HEK293 (cell line): ENCODE measurements around the gene SCUBE1.

Experiments used
- CTCF ChIA-PET: fragments of 350-600 bp; formaldehyde crosslinking; extraction: SDS; loops from one replicate; lab custom pipeline; 2021; ENCODE audit warnings: antibody characterized with exemption; lab: Yijun Ruan, JAX
- POLR2A ChIA-PET: fragments of 300-600 bp; formaldehyde crosslinking; extraction: SDS; loops from one replicate; lab custom pipeline; 2020; ENCODE audit warnings: antibody characterized with exemption, inconsistent platforms; lab: Yijun Ruan, JAX
- H3K27ac ChIP-seq: fragments of 200-500 bp; sonication (Bioruptor generic); 2 replicates; pipeline ENCODE4 v1.5.1; 2014; ENCODE audit warnings: low read depth, low read length, control low read depth, inconsistent platforms; ENCODE audit errors: extremely low read depth
- H3K36me3 ChIP-seq, 2 experiments: fragments of 200-500 bp in 1 of 2; sonication (Bioruptor generic) in 1 of 2; 1 replicate in 1 of 2; 2 replicates in 1 of 2; pipeline ENCODE4 v1.5.1; 2014 to 2017; ENCODE audit warnings: inconsistent platforms in 2 of 2, low read length in 2 of 2; ENCODE audit not compliant: control insufficient read depth in 2 of 2, insufficient read depth in 1 of 2
- H3K4me1 ChIP-seq: fragments of 200-500 bp; sonication (Bioruptor generic); 2 replicates; pipeline ENCODE4 v1.5.1; 2014; ENCODE audit warnings: mild to moderate bottlenecking, low read length, inconsistent platforms; ENCODE audit not compliant: control insufficient read depth, insufficient read depth
- H3K4me3 ChIP-seq: 2 replicates; pipeline ENCODE4 v1.5.1; 2011; ENCODE audit warnings: low read depth, mild to moderate bottlenecking, control low read depth, low read length, moderate library complexity
- H3K9me3 ChIP-seq: fragments of 200-500 bp; sonication (Bioruptor generic); 2 replicates; pipeline ENCODE4 v1.5.1; 2014; ENCODE audit warnings: low read depth, low read length, inconsistent platforms; ENCODE audit not compliant: control insufficient read depth, insufficient read depth
- EGR2 ChIP-seq: fragments of 450-650 bp; formaldehyde crosslinking; IDR thresholded peaks from 2 replicates; pipeline ENCODE4 v1.5.1; 2016; ENCODE audit warnings: low read depth, missing biosample characterization, missing genetic modification characterization
- GFI1B ChIP-seq: fragments of 450-650 bp; formaldehyde crosslinking; IDR thresholded peaks from 2 replicates; pipeline ENCODE4 v1.5.1; 2016; ENCODE audit warnings: missing biosample characterization, missing genetic modification characterization
- OSR2 ChIP-seq: fragments of 450-650 bp; formaldehyde crosslinking; IDR thresholded peaks from 2 replicates; pipeline ENCODE4 v1.5.1; 2016; ENCODE audit warnings: missing biosample characterization, missing genetic modification characterization
- SETDB1 ChIP-seq: IDR thresholded peaks from one replicate; pipeline ENCODE4 v1.6.1; 2017; ENCODE audit warnings: mild to moderate bottlenecking, low read length, moderate library complexity, mixed read lengths; ENCODE audit not compliant: insufficient read length
- SP7 ChIP-seq: fragments of 450-650 bp; formaldehyde crosslinking; IDR thresholded peaks from 2 replicates; pipeline ENCODE4 v1.5.1; 2016; ENCODE audit warnings: missing biosample characterization, missing genetic modification characterization
- ZNF175 ChIP-seq: fragments of 450-650 bp; formaldehyde crosslinking; IDR thresholded peaks from 2 replicates; pipeline ENCODE4 v1.5.1; 2016; ENCODE audit warnings: missing biosample characterization, missing genetic modification characterization
- ZNF221 ChIP-seq: fragments of 450-650 bp; formaldehyde crosslinking; IDR thresholded peaks from 2 replicates; pipeline ENCODE4 v1.5.1; 2017; ENCODE audit warnings: missing biosample characterization, missing genetic modification characterization, borderline replicate concordance
- ZNF548 ChIP-seq: fragments of 450-650 bp; formaldehyde crosslinking; IDR thresholded peaks from 2 replicates; pipeline ENCODE4 v1.5.1; 2016; ENCODE audit warnings: missing biosample characterization, missing genetic modification characterization
- ZNF558 ChIP-seq: fragments of 450-650 bp; formaldehyde crosslinking; IDR thresholded peaks from 2 replicates; pipeline ENCODE4 v1.5.1; 2016; ENCODE audit warnings: missing biosample characterization, missing genetic modification characterization
- ZNF677 ChIP-seq: fragments of 450-650 bp; IDR thresholded peaks from 2 replicates; pipeline ENCODE4 v1.5.0; 2018; ENCODE audit warnings: missing biosample characterization, mild to moderate bottlenecking, missing genetic modification characterization, moderate library complexity
- ZNF76 ChIP-seq: fragments of 450-650 bp; formaldehyde crosslinking; IDR thresholded peaks from 2 replicates; pipeline ENCODE4; 2016; ENCODE audit warnings: low read depth, missing biosample characterization, missing genetic modification characterization, borderline replicate concordance
- ZNF785 ChIP-seq: fragments of 450-650 bp; formaldehyde crosslinking; IDR thresholded peaks from 2 replicates; pipeline ENCODE4 v1.5.1; 2016; ENCODE audit warnings: missing biosample characterization, missing genetic modification characterization
- TF ChIP-seq, protein P1 (sequence below): fragments of 450-650 bp; formaldehyde crosslinking; IDR thresholded peaks from 2 replicates; pipeline ENCODE4 v1.5.1; 2016; ENCODE audit warnings: missing biosample characterization, missing genetic modification characterization
- TF ChIP-seq, protein P2 (sequence below): fragments of 450-650 bp; formaldehyde crosslinking; IDR thresholded peaks from 2 replicates; pipeline ENCODE4 v1.5.1; 2016; ENCODE audit warnings: missing biosample characterization, missing genetic modification characterization
- TF ChIP-seq, protein P3 (sequence below): fragments of 450-650 bp; formaldehyde crosslinking; IDR thresholded peaks from 2 replicates; pipeline ENCODE4 v1.5.1; 2016; ENCODE audit warnings: missing biosample characterization, missing genetic modification characterization
- TF ChIP-seq, protein P4 (sequence below): fragments of 450-650 bp; formaldehyde crosslinking; IDR thresholded peaks from 2 replicates; pipeline ENCODE4 v1.5.1; 2017; ENCODE audit warnings: missing biosample characterization, missing genetic modification characterization
- TF ChIP-seq, protein P5 (sequence below): IDR thresholded peaks from 2 replicates; pipeline ENCODE4 v1.6.1; 2011; ENCODE audit warnings: mild to moderate bottlenecking, low read depth, low read length, borderline replicate concordance

Gene SCUBE1

DNA sequence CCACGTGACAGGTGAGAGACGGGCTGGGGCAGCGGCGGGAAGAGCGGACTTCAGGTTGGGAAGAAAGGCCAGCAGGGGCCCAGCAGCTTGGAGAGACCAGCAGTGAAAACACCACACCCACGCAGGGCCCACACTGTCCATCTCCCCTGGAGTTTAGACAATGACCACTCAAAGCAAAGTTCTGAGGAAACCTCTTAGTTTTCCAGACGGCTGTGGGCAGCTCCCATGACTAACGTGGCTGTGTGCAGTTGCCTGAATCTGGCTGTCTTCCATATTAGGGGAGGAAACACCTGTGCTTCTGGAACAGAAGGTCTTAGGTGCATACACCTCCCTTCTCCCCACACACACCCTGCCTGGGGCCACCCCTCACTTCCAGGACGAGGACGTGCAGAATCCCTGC, 85.6 kb downstream of the SCUBE1 start:
- Histone ChIP-seq H3K27ac (no peak overlapping the region), H3K4me1 (no peaks in the 10 kb centered on the region), H3K36me3 (no peaks in the 10 kb centered on the region), H3K9me3 (no peaks in the 10 kb centered on the region), H3K4me3 (no peak overlapping the region)
- ChIA-PET CTCF (interaction anchor here (0.7 to 5.4 kb wide), 2 partner anchors 16 to 84 kb away, joined by 3 to 29 read pairs; no protein-coding TSS in a partner anchor), POLR2A (no interaction called here)
- TF ChIP-seq, protein P1, sequence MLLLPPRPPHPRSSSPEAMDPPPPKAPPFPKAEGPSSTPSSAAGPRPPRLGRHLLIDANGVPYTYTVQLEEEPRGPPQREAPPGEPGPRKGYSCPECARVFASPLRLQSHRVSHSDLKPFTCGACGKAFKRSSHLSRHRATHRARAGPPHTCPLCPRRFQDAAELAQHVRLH (tag by site-specific recombination) = no peak
- peak; percentile 32; the same call in 1 of the 2 replicates for TF ChIP-seq EGR2 (tag by site-specific recombination)

DNA sequence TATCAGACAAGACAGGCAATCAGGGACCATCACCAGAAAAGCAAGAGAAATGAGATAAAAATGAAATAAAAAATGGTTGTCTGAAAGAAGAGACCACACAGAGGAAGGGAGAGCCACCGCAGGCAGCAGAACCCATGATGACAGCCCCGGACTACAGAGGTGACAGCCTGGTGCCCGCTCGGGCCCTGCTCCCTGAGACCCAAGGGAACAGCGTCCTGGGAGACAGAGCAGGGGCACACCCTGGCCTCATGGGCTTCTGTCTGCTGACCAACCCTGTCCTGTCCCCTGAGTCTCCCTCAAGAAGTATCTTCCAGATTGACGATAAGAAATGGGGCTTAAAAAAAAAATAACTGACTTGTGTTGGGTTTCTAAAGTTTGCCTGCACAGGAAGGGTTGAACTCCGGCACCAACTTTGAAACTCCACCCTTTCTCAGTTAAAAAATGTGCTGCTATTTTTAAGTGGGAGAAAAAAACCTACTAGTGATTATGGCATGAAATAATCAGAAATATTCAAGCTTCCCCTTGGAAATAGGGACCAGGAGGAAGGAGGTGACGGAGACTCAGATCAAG, 86.1 kb downstream of the SCUBE1 start:
- POLR2A ChIA-PET = no interaction called here
- Histone ChIP-seq H3K27ac (no peak overlapping the region), H3K4me3 (no peak overlapping the region), H3K36me3 (no peaks in the 10 kb centered on the region), H3K9me3 (no peaks in the 10 kb centered on the region), H3K4me1 (no peaks in the 10 kb centered on the region)
- CTCF ChIA-PET = interaction anchor here (0.7 to 5.4 kb wide), 2 partner anchors 16 to 83 kb away, joined by 3 to 29 read pairs; no protein-coding TSS in a partner anchor
- TF ChIP-seq, protein P2, sequence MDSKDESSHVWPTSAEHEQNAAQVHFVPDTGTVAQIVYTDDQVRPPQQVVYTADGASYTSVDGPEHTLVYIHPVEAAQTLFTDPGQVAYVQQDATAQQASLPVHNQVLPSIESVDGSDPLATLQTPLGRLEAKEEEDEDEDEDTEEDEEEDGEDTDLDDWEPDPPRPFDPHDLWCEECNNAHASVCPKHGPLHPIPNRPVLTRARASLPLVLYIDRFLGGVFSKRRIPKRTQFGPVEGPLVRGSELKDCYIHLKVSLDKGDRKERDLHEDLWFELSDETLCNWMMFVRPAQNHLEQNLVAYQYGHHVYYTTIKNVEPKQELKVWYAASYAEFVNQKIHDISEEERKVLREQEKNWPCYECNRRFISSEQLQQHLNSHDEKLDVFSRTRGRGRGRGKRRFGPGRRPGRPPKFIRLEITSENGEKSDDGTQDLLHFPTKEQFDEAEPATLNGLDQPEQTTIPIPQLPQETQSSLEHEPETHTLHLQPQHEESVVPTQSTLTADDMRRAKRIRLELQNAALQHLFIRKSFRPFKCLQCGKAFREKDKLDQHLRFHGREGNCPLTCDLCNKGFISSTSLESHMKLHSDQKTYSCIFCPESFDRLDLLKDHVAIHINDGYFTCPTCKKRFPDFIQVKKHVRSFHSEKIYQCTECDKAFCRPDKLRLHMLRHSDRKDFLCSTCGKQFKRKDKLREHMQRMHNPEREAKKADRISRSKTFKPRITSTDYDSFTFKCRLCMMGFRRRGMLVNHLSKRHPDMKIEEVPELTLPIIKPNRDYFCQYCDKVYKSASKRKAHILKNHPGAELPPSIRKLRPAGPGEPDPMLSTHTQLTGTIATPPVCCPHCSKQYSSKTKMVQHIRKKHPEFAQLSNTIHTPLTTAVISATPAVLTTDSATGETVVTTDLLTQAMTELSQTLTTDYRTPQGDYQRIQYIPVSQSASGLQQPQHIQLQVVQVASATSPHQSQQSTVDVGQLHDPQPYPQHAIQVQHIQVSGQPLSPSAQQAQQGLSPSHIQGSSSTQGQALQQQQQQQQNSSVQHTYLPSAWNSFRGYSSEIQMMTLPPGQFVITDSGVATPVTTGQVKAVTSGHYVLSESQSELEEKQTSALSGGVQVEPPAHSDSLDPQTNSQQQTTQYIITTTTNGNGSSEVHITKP (tag by site-specific recombination) = 0 out of 2 replicates have a peak, but pooled peaks have one; percentile 25
- TF ChIP-seq, protein P3, sequence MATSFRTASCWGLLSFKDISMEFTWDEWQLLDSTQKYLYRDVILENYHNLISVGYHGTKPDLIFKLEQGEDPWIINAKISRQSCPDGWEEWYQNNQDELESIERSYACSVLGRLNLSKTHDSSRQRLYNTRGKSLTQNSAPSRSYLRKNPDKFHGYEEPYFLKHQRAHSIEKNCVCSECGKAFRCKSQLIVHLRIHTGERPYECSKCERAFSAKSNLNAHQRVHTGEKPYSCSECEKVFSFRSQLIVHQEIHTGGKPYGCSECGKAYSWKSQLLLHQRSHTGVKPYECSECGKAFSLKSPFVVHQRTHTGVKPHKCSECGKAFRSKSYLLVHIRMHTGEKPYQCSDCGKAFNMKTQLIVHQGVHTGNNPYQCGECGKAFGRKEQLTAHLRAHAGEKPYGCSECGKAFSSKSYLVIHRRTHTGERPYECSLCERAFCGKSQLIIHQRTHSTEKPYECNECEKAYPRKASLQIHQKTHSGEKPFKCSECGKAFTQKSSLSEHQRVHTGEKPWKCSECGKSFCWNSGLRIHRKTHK (tag by site-specific recombination) = no peak

DNA sequence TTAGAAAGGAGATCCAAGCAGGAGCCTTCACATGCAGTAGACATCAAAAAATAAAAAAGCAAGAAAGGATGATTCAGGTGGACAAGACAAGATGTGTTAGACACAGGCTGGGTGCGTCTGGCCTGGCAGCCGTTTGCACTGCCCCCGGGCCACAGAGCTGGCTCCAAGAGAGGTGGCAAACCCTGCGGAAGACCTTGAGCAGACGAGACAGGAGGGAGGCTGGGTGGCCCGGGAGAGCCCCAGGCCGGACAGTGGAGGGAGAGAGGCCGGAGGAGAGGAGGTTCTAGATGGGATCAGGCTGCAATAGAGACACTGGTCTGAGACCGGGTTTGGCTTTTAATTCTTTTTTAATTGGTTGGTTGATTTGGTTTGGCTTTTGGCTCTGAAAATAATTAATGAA, 86.6 kb downstream of the SCUBE1 start:
- H3K36me3 ChIP-seq = no peaks in the 10 kb centered on the region
- no peaks in the 10 kb centered on the region for H3K9me3 ChIP-seq
- ChIA-PET CTCF (interaction anchor here (5.4 kb wide), 1 partner anchor 17 kb away, joined by 29 read pairs; no protein-coding TSS in a partner anchor), POLR2A (no interaction called here)
- H3K4me1 ChIP-seq = no peaks in the 10 kb centered on the region
- no peak overlapping the region for H3K27ac ChIP-seq
- H3K4me3 ChIP-seq = no peak overlapping the region
- TF ChIP-seq ZNF221 (tag by site-specific recombination) (no peak), ZNF76 (tag by site-specific recombination) (no peak), ZNF558 (tag by site-specific recombination) (no peak), GFI1B (no peak), ZNF548 (no peak), OSR2 (tag by site-specific recombination) (no peak), SP7 (tag by site-specific recombination) (no peak), ZNF677 (tag by site-specific recombination) (no peak), ZNF175 (no peak), SETDB1 (no peak), ZNF785 (tag by site-specific recombination) (no peak)
- TF ChIP-seq, protein P3 (tag by site-specific recombination) = no peak
- TF ChIP-seq, protein P4, sequence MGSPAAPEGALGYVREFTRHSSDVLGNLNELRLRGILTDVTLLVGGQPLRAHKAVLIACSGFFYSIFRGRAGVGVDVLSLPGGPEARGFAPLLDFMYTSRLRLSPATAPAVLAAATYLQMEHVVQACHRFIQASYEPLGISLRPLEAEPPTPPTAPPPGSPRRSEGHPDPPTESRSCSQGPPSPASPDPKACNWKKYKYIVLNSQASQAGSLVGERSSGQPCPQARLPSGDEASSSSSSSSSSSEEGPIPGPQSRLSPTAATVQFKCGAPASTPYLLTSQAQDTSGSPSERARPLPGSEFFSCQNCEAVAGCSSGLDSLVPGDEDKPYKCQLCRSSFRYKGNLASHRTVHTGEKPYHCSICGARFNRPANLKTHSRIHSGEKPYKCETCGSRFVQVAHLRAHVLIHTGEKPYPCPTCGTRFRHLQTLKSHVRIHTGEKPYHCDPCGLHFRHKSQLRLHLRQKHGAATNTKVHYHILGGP (tag by site-specific recombination) = no peak
- TF ChIP-seq, protein P5, sequence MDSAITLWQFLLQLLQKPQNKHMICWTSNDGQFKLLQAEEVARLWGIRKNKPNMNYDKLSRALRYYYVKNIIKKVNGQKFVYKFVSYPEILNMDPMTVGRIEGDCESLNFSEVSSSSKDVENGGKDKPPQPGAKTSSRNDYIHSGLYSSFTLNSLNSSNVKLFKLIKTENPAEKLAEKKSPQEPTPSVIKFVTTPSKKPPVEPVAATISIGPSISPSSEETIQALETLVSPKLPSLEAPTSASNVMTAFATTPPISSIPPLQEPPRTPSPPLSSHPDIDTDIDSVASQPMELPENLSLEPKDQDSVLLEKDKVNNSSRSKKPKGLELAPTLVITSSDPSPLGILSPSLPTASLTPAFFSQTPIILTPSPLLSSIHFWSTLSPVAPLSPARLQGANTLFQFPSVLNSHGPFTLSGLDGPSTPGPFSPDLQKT = no peak
